Panc1 (cell line): ENCODE measurements around the gene ZNF688. TPM values are rescaled to one million over a fixed set of nuclear protein-coding genes. Genes with fewer than 3 reads are reported as not detected.
A peak's percentile ranks its signal among the peaks of the same experiment; 100 is the strongest.

ENCODE experiments used
- ATAC-seq: fragments of 200-7000 bp; cut with Tn5 transposase; 2 replicates; pipeline ENCODE4 v1.9.1; 2020; ENCODE audit warnings: mild to moderate bottlenecking, moderate library complexity
- BruUV-seq: library from RNA; stranded (reverse); fragments of 400-500 nt; replicated peaks from 2 replicates; lab custom pipeline; 2021; lab: Mats Ljungman, UMichigan
- CTCF ChIA-PET: fragments of 300-600 bp; sonication (Branson Sonifier 250); formaldehyde crosslinking; loops from one replicate; lab custom pipeline; 2022; ENCODE audit warnings: antibody characterized with exemption; lab: Charles Lee
- POLR2A ChIA-PET: fragments of 300-600 bp; sonication (Branson Sonifier 250); formaldehyde crosslinking; loops from one replicate; lab custom pipeline; 2022; ENCODE audit warnings: antibody characterized with exemption; lab: Charles Lee
- DNase-seq: peaks from one replicate; pipeline ENCODE4 v3.0.0-alpha.2; 2010; ENCODE audit warnings: low read depth, low spot score
- H3K27ac ChIP-seq: 2 replicates; pipeline ENCODE4 v1.5.1; 2011; ENCODE audit warnings: mild to moderate bottlenecking, low read length, inconsistent platforms
- H3K27me3 ChIP-seq: fragments of 200-500 bp; sonication (Bioruptor generic); 2 replicates; pipeline ENCODE4 v1.6.0; 2014; ENCODE audit warnings: low read length, inconsistent platforms; ENCODE audit not compliant: control insufficient read depth, insufficient read depth
- H3K36me3 ChIP-seq: fragments of 200-500 bp; sonication (Bioruptor generic); 2 replicates; pipeline ENCODE4 v1.5.1; 2014; ENCODE audit warnings: inconsistent platforms, mild to moderate bottlenecking, low read length, moderate library complexity; ENCODE audit not compliant: control insufficient read depth, insufficient read depth
- H3K4me1 ChIP-seq: 2 replicates; pipeline ENCODE4 v1.5.1; 2011; ENCODE audit warnings: inconsistent platforms, mild to moderate bottlenecking, low read length, moderate library complexity; ENCODE audit not compliant: control insufficient read depth, insufficient read depth
- H3K4me3 ChIP-seq, 2 experiments: 2 replicates each; pipeline ENCODE4 v1.5.1; 2011 to 2012; ENCODE audit warnings: low read depth in 2 of 2, low read length in 2 of 2, mild to moderate bottlenecking in 2 of 2, inconsistent platforms in 1 of 2, moderate library complexity in 1 of 2
- H3K9me3 ChIP-seq: fragments of 200-500 bp; sonication (Bioruptor generic); 2 replicates; pipeline ENCODE4 v1.5.1; 2014; ENCODE audit warnings: low read depth, mild to moderate bottlenecking, inconsistent platforms, low read length, moderate library complexity; ENCODE audit not compliant: control insufficient read depth, insufficient read depth
- POLR2AphosphoS5 ChIP-seq: IDR thresholded peaks from 2 replicates; pipeline ENCODE4 v1.6.1; 2012; ENCODE audit warnings: mild to moderate bottlenecking, low read depth, low read length, moderate library complexity
- SIN3A ChIP-seq: IDR thresholded peaks from 2 replicates; pipeline ENCODE4 v1.6.1; 2012; ENCODE audit warnings: low read depth, mild to moderate bottlenecking, low read length, moderate library complexity, borderline replicate concordance; ENCODE audit not compliant: insufficient read depth
- TCF7L2 ChIP-seq: IDR thresholded peaks from 2 replicates; pipeline ENCODE4 v1.6.1; 2011; ENCODE audit warnings: mild to moderate bottlenecking, low read depth, low read length, inconsistent platforms
- in situ Hi-C: cut with HindIII; loops from 2 replicates; pipeline ENCODE4 v1.10.0; 2016; ENCODE audit warnings: low sequenced_read_pairs, low pct_unique_long_range_greater_than_20kb
- intact Hi-C: fragments of 100-400 bp; cut with micrococcal nuclease; formaldehyde crosslinking; loops from one replicate; pipeline ENCODE4 v1.10.0; 2022; ENCODE audit not compliant: unreplicated experiment
- total RNA-seq: library from RNA; stranded (reverse); gene quantifications from one replicate; pipeline ENCODE4 v1.2.1, GENCODE V29; 2021; ENCODE audit not compliant: unreplicated experiment
- TF ChIP-seq, protein P1 (sequence below), 2 experiments: IDR thresholded peaks; 2 replicates each; pipeline ENCODE4 v1.6.1; 2011 to 2012; ENCODE audit warnings: low read depth in 2 of 2, control low read depth in 1 of 2, low read length in 1 of 2, mild to moderate bottlenecking in 1 of 2, moderate library complexity in 1 of 2; ENCODE audit not compliant: insufficient read depth in 1 of 2
- TF ChIP-seq, protein P2 (sequence below): fragments of 450-650 bp; IDR thresholded peaks from 2 replicates; pipeline ENCODE4 v1.5.1; 2017; ENCODE audit warnings: mild to moderate bottlenecking

ZNF688 gene
- total RNA-seq, 1 experiment from 2014 or later: 7.7 TPM

DNA sequence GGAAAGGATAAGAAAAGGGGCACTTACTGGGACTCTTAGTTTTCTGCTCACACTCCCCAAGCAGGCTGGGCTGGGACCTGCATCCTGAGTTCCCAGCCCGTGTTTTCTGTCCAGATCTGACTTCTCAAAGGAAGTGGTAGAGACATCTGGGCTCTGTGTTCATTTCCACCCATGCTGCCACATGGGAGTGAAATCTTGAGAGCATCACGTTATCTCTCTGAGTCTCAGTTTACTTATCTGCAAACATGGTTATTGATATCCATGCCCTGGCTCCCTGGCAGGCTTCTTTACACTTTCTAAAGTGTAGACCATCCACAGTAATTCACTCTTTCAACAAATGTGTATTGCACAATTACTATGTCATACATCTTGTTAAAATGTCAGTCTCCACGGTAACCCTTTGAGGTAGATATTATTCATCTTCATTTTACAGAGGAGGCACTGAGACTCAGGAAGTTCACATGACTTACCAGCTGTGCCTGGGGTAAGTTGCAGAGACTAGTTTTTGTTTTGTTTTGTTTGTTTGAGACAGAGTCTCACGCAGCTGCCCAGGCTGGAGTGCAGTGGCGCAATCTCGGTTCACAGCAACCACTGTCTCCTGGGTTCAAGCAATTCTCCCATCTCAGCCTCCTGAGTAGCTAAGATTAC, 3.4 kb downstream of the ZNF688 start:
- Histone ChIP-seq H3K36me3 (no peaks in the 10 kb centered on the region), H3K4me1 (peaks cover 9% of the 10 kb centered on the region), H3K27ac (no peak overlapping the region), H3K9me3 (no peaks in the 10 kb centered on the region), H3K4me3 (no peak overlapping the region), H3K27me3 (no peaks in the 10 kb centered on the region)
- in situ Hi-C loops: no loop called here
- TF ChIP-seq POLR2AphosphoS5 (no peak), TCF7L2 (peak; percentile 79)
- TF ChIP-seq, protein P1, sequence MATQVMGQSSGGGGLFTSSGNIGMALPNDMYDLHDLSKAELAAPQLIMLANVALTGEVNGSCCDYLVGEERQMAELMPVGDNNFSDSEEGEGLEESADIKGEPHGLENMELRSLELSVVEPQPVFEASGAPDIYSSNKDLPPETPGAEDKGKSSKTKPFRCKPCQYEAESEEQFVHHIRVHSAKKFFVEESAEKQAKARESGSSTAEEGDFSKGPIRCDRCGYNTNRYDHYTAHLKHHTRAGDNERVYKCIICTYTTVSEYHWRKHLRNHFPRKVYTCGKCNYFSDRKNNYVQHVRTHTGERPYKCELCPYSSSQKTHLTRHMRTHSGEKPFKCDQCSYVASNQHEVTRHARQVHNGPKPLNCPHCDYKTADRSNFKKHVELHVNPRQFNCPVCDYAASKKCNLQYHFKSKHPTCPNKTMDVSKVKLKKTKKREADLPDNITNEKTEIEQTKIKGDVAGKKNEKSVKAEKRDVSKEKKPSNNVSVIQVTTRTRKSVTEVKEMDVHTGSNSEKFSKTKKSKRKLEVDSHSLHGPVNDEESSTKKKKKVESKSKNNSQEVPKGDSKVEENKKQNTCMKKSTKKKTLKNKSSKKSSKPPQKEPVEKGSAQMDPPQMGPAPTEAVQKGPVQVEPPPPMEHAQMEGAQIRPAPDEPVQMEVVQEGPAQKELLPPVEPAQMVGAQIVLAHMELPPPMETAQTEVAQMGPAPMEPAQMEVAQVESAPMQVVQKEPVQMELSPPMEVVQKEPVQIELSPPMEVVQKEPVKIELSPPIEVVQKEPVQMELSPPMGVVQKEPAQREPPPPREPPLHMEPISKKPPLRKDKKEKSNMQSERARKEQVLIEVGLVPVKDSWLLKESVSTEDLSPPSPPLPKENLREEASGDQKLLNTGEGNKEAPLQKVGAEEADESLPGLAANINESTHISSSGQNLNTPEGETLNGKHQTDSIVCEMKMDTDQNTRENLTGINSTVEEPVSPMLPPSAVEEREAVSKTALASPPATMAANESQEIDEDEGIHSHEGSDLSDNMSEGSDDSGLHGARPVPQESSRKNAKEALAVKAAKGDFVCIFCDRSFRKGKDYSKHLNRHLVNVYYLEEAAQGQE (IDR thresholded peaks at IDR 0.05; ENCODE audit: insufficient read depth in 1 of 2, low read depth in 2 of 2, low read length in 1 of 2): no peak
- TF ChIP-seq, protein P2, sequence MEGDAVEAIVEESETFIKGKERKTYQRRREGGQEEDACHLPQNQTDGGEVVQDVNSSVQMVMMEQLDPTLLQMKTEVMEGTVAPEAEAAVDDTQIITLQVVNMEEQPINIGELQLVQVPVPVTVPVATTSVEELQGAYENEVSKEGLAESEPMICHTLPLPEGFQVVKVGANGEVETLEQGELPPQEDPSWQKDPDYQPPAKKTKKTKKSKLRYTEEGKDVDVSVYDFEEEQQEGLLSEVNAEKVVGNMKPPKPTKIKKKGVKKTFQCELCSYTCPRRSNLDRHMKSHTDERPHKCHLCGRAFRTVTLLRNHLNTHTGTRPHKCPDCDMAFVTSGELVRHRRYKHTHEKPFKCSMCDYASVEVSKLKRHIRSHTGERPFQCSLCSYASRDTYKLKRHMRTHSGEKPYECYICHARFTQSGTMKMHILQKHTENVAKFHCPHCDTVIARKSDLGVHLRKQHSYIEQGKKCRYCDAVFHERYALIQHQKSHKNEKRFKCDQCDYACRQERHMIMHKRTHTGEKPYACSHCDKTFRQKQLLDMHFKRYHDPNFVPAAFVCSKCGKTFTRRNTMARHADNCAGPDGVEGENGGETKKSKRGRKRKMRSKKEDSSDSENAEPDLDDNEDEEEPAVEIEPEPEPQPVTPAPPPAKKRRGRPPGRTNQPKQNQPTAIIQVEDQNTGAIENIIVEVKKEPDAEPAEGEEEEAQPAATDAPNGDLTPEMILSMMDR: no peak
- intact Hi-C loops: no loop called here
- ChIA-PET POLR2A (no interaction called here), CTCF (no interaction called here)
- peak; percentile 24 for DNase-seq
- BruUV-seq: no TSS peak
- ATAC-seq: no peak

DNA sequence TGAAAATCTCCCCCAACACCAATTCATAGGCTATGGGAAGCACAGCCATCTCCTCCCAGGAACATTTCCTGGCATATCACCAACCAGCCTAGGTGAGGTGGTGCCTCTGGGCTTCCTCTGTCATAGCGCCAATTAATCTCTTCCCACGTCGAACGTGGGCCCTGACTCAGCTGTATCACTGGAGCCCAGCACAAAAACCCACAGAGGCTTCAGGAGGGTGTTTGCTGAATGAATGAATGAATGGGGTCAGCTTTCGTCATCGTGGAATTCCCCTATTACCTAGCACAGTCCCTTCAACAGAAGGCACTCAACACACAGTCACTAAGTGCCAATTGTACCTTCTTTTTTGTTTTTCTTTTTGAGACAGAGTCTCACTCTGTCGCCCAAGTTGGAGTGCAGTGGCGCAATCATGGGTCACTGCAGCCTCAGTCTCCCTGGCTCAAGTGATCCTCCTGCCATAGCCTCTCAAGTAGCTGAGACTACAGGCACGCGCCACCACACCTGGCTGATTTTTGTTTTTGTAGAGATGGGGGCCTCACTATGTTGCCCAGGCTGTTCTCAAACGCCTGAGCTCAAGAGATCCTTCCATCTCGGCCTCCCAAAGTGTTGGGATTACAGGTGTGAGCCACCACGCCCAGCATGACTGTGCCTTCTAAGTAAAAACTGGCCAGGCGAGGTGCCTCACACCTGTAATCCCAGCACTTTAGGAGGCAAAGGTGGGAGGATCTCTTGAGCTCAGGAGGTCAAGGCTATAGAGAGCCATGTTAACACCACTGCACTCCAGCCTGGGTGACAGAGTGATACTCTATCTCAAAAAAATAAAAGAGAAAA, 4.1 kb downstream of the ZNF688 start:
- H3K4me1 ChIP-seq: peaks cover 9% of the 10 kb centered on the region
- H3K36me3 ChIP-seq: no peaks in the 10 kb centered on the region
- BruUV-seq: no TSS peak
- H3K27ac ChIP-seq: no peak overlapping the region
- DNase-seq: no peak
- H3K9me3 ChIP-seq: no peaks in the 10 kb centered on the region
- no peaks in the 10 kb centered on the region for H3K27me3 ChIP-seq
- intact Hi-C loops: no loop called here
- ATAC-seq: no peak
- ChIA-PET POLR2A (no interaction called here), CTCF (no interaction called here)
- TF ChIP-seq, protein P1 (IDR thresholded peaks at IDR 0.05; ENCODE audit: insufficient read depth in 1 of 2, low read depth in 2 of 2, low read length in 1 of 2): no peak
- TF ChIP-seq TCF7L2 (no peak), SIN3A (no peak), POLR2AphosphoS5 (no peak)
- TF ChIP-seq, protein P2: no peak
- H3K4me3 ChIP-seq: no peak overlapping the region
- in situ Hi-C loops: no loop called here
